Measurements from ENCODE around the gene WDR12. TPM values are rescaled to one million over a fixed set of nuclear protein-coding genes. Genes with fewer than 3 reads are reported as not detected.

Gene WDR12
- total and polyA plus RNA-seq, 2 of the 13 experiments (the other 11 are each of a cell fraction or from before 2014, with no cell fraction given), result 94.4 to 216 TPM

DNA sequence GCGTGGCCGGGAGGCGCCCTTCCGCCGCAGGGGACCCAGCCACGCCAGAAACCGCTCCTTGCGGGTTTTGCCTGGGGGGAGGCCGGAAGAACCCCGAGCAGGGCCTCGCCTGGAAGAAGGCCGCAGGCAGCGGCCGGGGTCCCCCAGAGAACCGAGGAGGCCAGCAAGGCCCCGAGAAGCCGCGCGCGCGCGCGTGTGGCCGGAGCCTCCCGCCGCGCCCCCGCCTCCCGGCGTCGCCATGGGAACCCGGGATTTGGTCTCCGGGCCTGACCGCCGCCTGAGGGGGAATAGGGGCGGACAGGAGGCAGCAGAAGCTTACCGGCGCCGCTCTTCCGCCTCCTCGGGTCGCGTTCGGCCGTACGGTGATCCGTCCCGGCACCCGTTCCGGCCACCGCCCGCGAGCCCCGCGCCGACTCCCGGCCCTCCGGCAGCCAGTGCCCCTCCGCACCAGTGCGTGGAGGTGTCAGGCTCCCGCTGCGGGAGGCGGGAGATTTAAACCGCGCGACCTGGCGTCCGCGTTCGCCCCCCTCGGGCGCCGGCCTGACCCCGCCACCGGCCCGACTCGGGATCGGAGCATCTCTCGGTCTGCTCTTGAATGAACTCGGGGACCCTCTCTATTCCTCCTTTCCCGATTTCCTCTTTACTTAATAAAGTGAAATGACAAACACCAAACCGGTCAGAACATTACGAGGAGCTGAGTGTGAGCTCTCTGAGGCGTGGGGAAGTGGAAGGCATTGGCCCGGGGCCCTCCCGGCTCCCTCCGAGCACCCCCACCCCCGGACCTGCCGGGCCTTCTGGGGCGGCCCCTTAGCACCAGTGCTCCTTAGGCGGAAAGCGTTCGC lies 40.0 kb downstream of the WDR12 start, which contains the start of gene ICA1L:
Gene ICA1L, minus strand, starts transcription at position 467 of the 842 bp plus-strand sequence. CDS start 42,757 bp downstream, outside the sequence.
- H3K79me2 ChIP-seq (ENCODE audit: insufficient read depth, low read length), result no peaks in the 10 kb centered on the region
- peak within 1 kb of the TSS; percentile 49 for H2AFZ ChIP-seq (ENCODE audit: low read length)
- H3K9ac ChIP-seq (ENCODE audit: insufficient read depth, low read depth, low read length), result peak within 1 kb of the TSS; percentile 72
- ATAC-seq, result peak; percentile 83
- H3K9me3 ChIP-seq (ENCODE audit: low read length), result no peaks in the 10 kb centered on the region
- peak; percentile 32 for DNase-seq (ENCODE audit: low spot score)
- H3K4me2 ChIP-seq (ENCODE audit: low read depth, low read length), result peak within 1 kb of the TSS; percentile 83
- no peaks in the 10 kb centered on the region for H3K27me3 ChIP-seq (ENCODE audit: control insufficient read depth in 1 of 2, insufficient read depth in 2 of 2, low read length in 2 of 2)
- no peaks in the 10 kb centered on the region for H3K36me3 ChIP-seq (replicated peaks in 1 of 2; ENCODE audit: control insufficient read depth in 1 of 2, insufficient read depth in 2 of 2, low read length in 2 of 2)
- no peak for FAIRE-seq
- peak within 1 kb of the TSS; percentile 51 for H3K27ac ChIP-seq (ENCODE audit: extremely low read length, insufficient read depth, low read length)
- POLR2A ChIA-PET, result interaction anchor here (0.9 to 1.3 kb wide), 2 partner anchors 40 to 143 kb away, joined by 3 to 5 read pairs; partner anchors contain the start of genes CARF, NBEAL1 and WDR12
- CTCF ChIA-PET (ENCODE audit: low intra/inter-chr PET ratio, low total read pairs), result interaction anchor here (1.7 to 2.2 kb wide), 3 partner anchors 40 to 298 kb away, joined by 5 to 12 read pairs (median 11); no protein-coding TSS in a partner anchor
- no peaks in the 10 kb centered on the region for H4K20me1 ChIP-seq (ENCODE audit: insufficient read depth, low read length)
- peaks cover 6% of the 10 kb centered on the region for H3K4me1 ChIP-seq (ENCODE audit: insufficient read depth, low read length)
- no TSS peak for BruUV-seq (replicated peaks)
- in situ Hi-C loops (cut with HindIII; ENCODE audit: extremely low pct_ligation_motif_present, low pct_unique_long_range_greater_than_20kb), result loop anchor here (5.0 kb wide), 1 partner anchor 284 kb away; no protein-coding TSS in a partner anchor
- under 1% methylated on average over 33 of the region's 93 CpGs for WGBS (ENCODE audit: low lambda C conversion rate)
- peak within 1 kb of the TSS; percentile 72 to 88 (median 85) for H3K4me3 ChIP-seq (replicated peaks in 1 of 3; ENCODE audit: insufficient read depth in 1 of 3, low read depth in 2 of 3, low read length in 3 of 3)
- intact Hi-C loops (cut with micrococcal nuclease; ENCODE audit: unreplicated experiment), result loop anchor here (1.0 kb wide), 1 partner anchor 40 kb away; no protein-coding TSS in a partner anchor
- TF ChIP-seq SAP130 (CRISPR knock-in tag; IDR thresholded peaks at IDR 0.05; ENCODE audit: low read depth) (peak; percentile 79), KDM5A (IDR thresholded peaks at IDR 0.05; ENCODE audit: borderline replicate concordance, low read length) (peak; percentile 43; the same call in 1 of the 2 replicates), TBX3 (IDR thresholded peaks at IDR 0.05; ENCODE audit: borderline replicate concordance) (peak; percentile 70; the same call in 1 of the 2 replicates), SETDB1 (CRISPR knock-in tag; IDR thresholded peaks at IDR 0.05; ENCODE audit: borderline replicate concordance) (no peak), SIN3B (IDR thresholded peaks at IDR 0.05; ENCODE audit: low read length) (peak; percentile 82), SKI (IDR thresholded peaks at IDR 0.05; ENCODE audit: partially characterized antibody) (peak; percentile 13), RFX3 (CRISPR knock-in tag; IDR thresholded peaks at IDR 0.05) (peak; percentile 82), ZNF33B (CRISPR knock-in tag; IDR thresholded peaks at IDR 0.05) (0 out of 2 replicates have a peak, but pooled peaks have one; percentile 44), SNRNP70 (IDR thresholded peaks at IDR 0.05; ENCODE audit: low read depth, low read length) (no peak), ZNF616 (CRISPR knock-in tag; IDR thresholded peaks at IDR 0.05; ENCODE audit: low read depth) (0 out of 2 replicates have a peak, but pooled peaks have one; percentile 31), CEBPG (CRISPR knock-in tag; IDR thresholded peaks at IDR 0.05) (no peak), ZFP62 (CRISPR knock-in tag; IDR thresholded peaks at IDR 0.05) (no peak), HHEX (CRISPR knock-in tag; IDR thresholded peaks at IDR 0.05) (no peak), SMAD9 (CRISPR knock-in tag; IDR thresholded peaks at IDR 0.05) (no peak), ZNF546 (CRISPR knock-in tag; conservative IDR thresholded peaks at IDR 0.05) (peak; percentile 85; the same call in 1 of the 2 replicates), STAG1 (CRISPR knock-in tag; IDR thresholded peaks at IDR 0.05) (peak; percentile 16; the same call in 1 of the 2 replicates)
- TF ChIP-seq, protein P1, sequence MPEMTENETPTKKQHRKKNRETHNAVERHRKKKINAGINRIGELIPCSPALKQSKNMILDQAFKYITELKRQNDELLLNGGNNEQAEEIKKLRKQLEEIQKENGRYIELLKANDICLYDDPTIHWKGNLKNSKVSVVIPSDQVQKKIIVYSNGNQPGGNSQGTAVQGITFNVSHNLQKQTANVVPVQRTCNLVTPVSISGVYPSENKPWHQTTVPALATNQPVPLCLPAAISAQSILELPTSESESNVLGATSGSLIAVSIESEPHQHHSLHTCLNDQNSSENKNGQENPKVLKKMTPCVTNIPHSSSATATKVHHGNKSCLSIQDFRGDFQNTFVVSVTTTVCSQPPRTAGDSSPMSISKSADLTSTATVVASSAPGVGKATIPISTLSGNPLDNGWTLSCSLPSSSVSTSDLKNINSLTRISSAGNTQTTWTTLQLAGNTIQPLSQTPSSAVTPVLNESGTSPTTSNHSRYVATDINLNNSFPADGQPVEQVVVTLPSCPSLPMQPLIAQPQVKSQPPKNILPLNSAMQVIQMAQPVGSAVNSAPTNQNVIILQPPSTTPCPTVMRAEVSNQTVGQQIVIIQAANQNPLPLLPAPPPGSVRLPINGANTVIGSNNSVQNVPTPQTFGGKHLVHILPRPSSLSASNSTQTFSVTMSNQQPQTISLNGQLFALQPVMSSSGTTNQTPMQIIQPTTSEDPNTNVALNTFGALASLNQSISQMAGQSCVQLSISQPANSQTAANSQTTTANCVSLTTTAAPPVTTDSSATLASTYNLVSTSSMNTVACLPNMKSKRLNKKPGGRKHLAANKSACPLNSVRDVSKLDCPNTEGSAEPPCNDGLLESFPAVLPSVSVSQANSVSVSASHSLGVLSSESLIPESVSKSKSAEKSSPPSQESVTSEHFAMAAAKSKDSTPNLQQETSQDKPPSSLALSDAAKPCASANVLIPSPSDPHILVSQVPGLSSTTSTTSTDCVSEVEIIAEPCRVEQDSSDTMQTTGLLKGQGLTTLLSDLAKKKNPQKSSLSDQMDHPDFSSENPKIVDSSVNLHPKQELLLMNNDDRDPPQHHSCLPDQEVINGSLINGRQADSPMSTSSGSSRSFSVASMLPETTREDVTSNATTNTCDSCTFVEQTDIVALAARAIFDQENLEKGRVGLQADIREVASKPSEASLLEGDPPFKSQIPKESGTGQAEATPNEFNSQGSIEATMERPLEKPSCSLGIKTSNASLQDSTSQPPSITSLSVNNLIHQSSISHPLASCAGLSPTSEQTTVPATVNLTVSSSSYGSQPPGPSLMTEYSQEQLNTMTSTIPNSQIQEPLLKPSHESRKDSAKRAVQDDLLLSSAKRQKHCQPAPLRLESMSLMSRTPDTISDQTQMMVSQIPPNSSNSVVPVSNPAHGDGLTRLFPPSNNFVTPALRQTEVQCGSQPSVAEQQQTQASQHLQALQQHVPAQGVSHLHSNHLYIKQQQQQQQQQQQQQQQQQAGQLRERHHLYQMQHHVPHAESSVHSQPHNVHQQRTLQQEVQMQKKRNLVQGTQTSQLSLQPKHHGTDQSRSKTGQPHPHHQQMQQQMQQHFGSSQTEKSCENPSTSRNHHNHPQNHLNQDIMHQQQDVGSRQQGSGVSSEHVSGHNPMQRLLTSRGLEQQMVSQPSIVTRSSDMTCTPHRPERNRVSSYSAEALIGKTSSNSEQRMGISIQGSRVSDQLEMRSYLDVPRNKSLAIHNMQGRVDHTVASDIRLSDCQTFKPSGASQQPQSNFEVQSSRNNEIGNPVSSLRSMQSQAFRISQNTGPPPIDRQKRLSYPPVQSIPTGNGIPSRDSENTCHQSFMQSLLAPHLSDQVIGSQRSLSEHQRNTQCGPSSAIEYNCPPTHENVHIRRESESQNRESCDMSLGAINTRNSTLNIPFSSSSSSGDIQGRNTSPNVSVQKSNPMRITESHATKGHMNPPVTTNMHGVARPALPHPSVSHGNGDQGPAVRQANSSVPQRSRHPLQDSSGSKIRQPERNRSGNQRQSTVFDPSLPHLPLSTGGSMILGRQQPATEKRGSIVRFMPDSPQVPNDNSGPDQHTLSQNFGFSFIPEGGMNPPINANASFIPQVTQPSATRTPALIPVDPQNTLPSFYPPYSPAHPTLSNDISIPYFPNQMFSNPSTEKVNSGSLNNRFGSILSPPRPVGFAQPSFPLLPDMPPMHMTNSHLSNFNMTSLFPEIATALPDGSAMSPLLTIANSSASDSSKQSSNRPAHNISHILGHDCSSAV (CRISPR knock-in tag; IDR thresholded peaks at IDR 0.05; ENCODE audit: borderline replicate concordance), result peak; percentile 71; the same call in 1 of the 2 replicates
